Heart left ventricle (tissue), 16 donors: Measurements from ENCODE around the gene VASN. TPM values are rescaled to one million over a fixed set of nuclear protein-coding genes. Genes with fewer than 3 reads are reported as not detected.
A peak's percentile ranks its signal among the peaks of the same experiment; 100 is the strongest.

Experiments
- ATAC-seq, 4 donors: fragments of 200-7000 bp; cut with Tn5 transposase; one replicate each; pipeline ENCODE4 v1.9.1; 2020 to 2022; ENCODE audit warnings: moderate library complexity in 4 of 4, mild to moderate bottlenecking in 3 of 4, moderate number of reproducible peaks in 1 of 4
- DNase-seq, 5 donors: peaks; one replicate each; pipeline ENCODE4 v3.0.0-alpha.2; 2020
- H3K27ac ChIP-seq, 12 donors: fragments of 200-600 bp; sonication (generic) in 4 of 12; one replicate each; pipeline versions ENCODE4 v1.5.0 to v1.8.0; 2016 to 2022; ENCODE audit warnings: mild to moderate bottlenecking in 2 of 12
- H3K27me3 ChIP-seq, 9 donors: fragments of 200-600 bp; sonication (generic) in 2 of 9; one replicate each; pipeline versions ENCODE4 v1.5.1 to v1.8.0; 2016 to 2022; ENCODE audit warnings: mild to moderate bottlenecking in 3 of 9
- H3K36me3 ChIP-seq, 9 donors: fragments of 200-600 bp; sonication (generic) in 2 of 9; one replicate each; pipeline versions ENCODE4 v1.5.0 to v1.8.0; 2018 to 2022; ENCODE audit warnings: mild to moderate bottlenecking in 2 of 9
- H3K4me1 ChIP-seq, 12 donors: fragments of 200-600 bp; sonication (generic) in 4 of 12; one replicate each; pipeline versions ENCODE4 v1.5.0 to v1.8.0; 2016 to 2022; ENCODE audit warnings: mild to moderate bottlenecking in 3 of 12
- H3K4me3 ChIP-seq, 12 donors: fragments of 200-600 bp; sonication (generic) in 4 of 12; one replicate each; pipeline versions ENCODE4 v1.5.0 to v1.8.0; 2017 to 2022; ENCODE audit warnings: mild to moderate bottlenecking in 9 of 12, moderate library complexity in 4 of 12
- H3K9me3 ChIP-seq, 12 donors: fragments of 200-600 bp; sonication (generic) in 4 of 12; one replicate each; pipeline versions ENCODE4 v1.5.0 to v1.8.0; 2016 to 2022; ENCODE audit warnings: mild to moderate bottlenecking in 1 of 12
- POLR2A ChIP-seq, 2 donors: fragments of 450-650 bp; IDR thresholded peaks; one replicate each; pipeline ENCODE4 v1.6.1; 2017; ENCODE audit warnings: antibody characterized with exemption in 2 of 2, mild to moderate bottlenecking in 2 of 2, moderate library complexity in 2 of 2
- WGBS, 4 donors: extraction: QIAGEN DNeasy Blood & Tissue Kit in 2 of 4; methylation state at CpG; one replicate each; pipeline versions ENCODE4 v1.1.5 to v1.1.7; 2013 to 2018; 5-methylcytosine and 5-hydroxymethylcytosine counted together
- intact Hi-C, 10 donors: fragments of 100-400 bp; cut with DNase I; formaldehyde crosslinking; loops; one replicate each; pipeline versions ENCODE4 v1.11.1 to v1.14.2; 2022
- polyA plus RNA-seq, 2 donors: library from polyadenylated mRNA; stranded (reverse); fragments of 200-250 nt; gene quantifications; one replicate each; pipeline ENCODE4 v1.2.3, GENCODE V29; 2013
- total RNA-seq, 9 donors: library from RNA; depleted of rRNA in 2 of 9; stranded (reverse); fragments of >200 nt in 2 of 9; fragmentation: NEBNext Ultra II Directional in 3 of 9; extraction: Animal tissue kit (Norgen Biotek cat#: 25700) in 3 of 9; gene quantifications; one replicate each; pipeline versions ENCODE4 v1.1.0 to v1.2.4, GENCODE V29; 2016 to 2023
- TF ChIP-seq, protein P1 (sequence below), 12 donors: fragments of 200-600 bp; sonication (generic) in 4 of 12; IDR thresholded peaks; one replicate each; pipeline versions ENCODE4 v1.5.0 to v1.8.0; 2018 to 2022; ENCODE audit warnings: antibody characterized with exemption in 12 of 12, mild to moderate bottlenecking in 5 of 12
- donor health status: ischemic (EF 13 %, LVEDD 7.1; RV severe dilation, severe dysfunction).
- donor health status: healthy with polysubstance abuse.
- donor health status: DM: no; HTN: yes; CAD: no.
- donor health status: DM: no; HTN: no; CAD: no.
- donor health status: ischemic (EF 25% LVEDD 6.9; RV normal size, moderate dysfunction).
- donor health status: ischemic (EF 25% LVEDD 5.7; RV mildly dilated, moderate dysfunction).
- donor health status: healthy.
- donor health status: DM: yes; HTN: yes; CAD: no.
- donor health status: ischemic (EF 35%, LVEDD 5.7; RV mildly dilated, moderate dysfunction).
- donor health status: nonischemic (EF 11% LVEDD 7.7; RV severe dilation, severe dysfunction).
- donor health status: DM: yes; HTN: yes; CAD: no.
- donor health status: PGD.
- donor health status: ischemic (EF 29% LVEDD 5.4; RV normal size, mild dysfunction).
- donor health status: nonischemic (EF 23%, LVEDD 6.1; RV moderate dilation, normal function).

The VASN gene
- total and polyA plus RNA-seq, 11 donors: 3.8 to 20.0 (median 6.2) TPM

DNA sequence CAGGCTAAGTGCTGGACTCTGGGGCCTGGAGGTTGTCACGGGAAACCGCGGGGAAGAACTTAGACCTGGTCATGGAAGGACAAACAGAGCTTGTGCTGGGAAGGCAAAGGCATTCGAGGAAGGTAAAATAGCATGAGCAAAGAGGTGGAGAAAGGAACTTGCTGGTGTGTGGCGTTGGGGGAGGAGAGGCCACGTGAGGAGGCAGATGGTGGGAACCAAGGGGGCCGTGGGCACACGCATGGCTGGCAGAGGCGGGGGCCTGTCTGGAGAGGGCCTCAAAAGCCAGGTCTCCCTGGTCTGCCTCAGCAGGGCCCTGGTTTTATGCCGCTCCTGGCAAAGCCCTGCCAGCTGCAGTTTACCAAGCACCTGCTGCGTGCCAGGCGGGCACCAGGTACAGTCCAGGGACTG lies 29.4 kb downstream of the VASN start:
- Histone ChIP-seq H3K36me3 (peaks cover 0 to 93% (median 25%) of the 10 kb centered on the region in 9 donors), H3K27me3 (no peaks in the 10 kb centered on the region), H3K27ac (no peak overlapping the region), H3K9me3 (no peaks in the 10 kb centered on the region), H3K4me1 (peaks cover 0 to 9% (median 4%) of the 10 kb centered on the region in 12 donors), H3K4me3 (no peak overlapping the region)
- intact Hi-C loops: loop anchor here in 8 of 10 donors (2.0 to 10.0 kb wide), 9 partner anchors 40 to 199 kb away; no protein-coding TSS in a partner anchor
- ATAC-seq: no peak
- no peak for TF ChIP-seq POLR2A (IDR thresholded peaks at IDR 0.05)
- TF ChIP-seq, protein P1, sequence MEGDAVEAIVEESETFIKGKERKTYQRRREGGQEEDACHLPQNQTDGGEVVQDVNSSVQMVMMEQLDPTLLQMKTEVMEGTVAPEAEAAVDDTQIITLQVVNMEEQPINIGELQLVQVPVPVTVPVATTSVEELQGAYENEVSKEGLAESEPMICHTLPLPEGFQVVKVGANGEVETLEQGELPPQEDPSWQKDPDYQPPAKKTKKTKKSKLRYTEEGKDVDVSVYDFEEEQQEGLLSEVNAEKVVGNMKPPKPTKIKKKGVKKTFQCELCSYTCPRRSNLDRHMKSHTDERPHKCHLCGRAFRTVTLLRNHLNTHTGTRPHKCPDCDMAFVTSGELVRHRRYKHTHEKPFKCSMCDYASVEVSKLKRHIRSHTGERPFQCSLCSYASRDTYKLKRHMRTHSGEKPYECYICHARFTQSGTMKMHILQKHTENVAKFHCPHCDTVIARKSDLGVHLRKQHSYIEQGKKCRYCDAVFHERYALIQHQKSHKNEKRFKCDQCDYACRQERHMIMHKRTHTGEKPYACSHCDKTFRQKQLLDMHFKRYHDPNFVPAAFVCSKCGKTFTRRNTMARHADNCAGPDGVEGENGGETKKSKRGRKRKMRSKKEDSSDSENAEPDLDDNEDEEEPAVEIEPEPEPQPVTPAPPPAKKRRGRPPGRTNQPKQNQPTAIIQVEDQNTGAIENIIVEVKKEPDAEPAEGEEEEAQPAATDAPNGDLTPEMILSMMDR (IDR thresholded peaks at IDR 0.05): no peak
- DNase-seq: no peak
- WGBS, 4 donors: 93 to 94% (median 93%) methylated on average over 12 of the region's 12 CpGs

DNA sequence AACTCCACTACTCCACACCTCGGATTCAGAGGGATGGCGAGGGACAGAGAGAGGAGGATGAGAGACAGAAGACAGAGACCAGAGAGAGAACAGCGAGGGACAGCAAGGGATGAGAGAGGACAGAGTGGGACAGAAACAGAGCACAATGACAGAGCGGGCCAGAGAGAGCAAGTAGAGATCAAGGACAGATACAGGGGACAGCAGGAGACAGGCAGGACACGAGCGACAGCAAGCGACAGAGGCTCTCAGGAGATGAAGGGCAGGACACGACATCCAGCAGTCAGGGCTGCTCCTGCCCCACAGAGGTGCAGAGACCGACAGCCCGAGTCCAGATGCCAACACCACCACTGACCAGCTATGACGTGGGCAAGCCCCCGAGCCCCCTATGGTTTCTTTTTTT lies 29.9 kb downstream of the VASN start:
- peaks cover 0 to 9% (median 4%) of the 10 kb centered on the region in 12 donors for H3K4me1 ChIP-seq
- 92 to 98% (median 96%) methylated on average over 12 of the region's 12 CpGs for WGBS, 4 donors
- no peak overlapping the region for H3K4me3 ChIP-seq
- H3K27ac ChIP-seq: no peak overlapping the region
- no peaks in the 10 kb centered on the region for H3K27me3 ChIP-seq
- H3K9me3 ChIP-seq: no peaks in the 10 kb centered on the region
- ATAC-seq: no peak
- TF ChIP-seq POLR2A (IDR thresholded peaks at IDR 0.05): no peak
- TF ChIP-seq, protein P1 (IDR thresholded peaks at IDR 0.05): no peak
- DNase-seq: no peak
- intact Hi-C loops: loop anchor here in 8 of 10 donors (2.0 to 10.0 kb wide), 9 partner anchors 41 to 199 kb away; no protein-coding TSS in a partner anchor
- peaks cover 0 to 93% (median 29%) of the 10 kb centered on the region in 9 donors for H3K36me3 ChIP-seq

DNA sequence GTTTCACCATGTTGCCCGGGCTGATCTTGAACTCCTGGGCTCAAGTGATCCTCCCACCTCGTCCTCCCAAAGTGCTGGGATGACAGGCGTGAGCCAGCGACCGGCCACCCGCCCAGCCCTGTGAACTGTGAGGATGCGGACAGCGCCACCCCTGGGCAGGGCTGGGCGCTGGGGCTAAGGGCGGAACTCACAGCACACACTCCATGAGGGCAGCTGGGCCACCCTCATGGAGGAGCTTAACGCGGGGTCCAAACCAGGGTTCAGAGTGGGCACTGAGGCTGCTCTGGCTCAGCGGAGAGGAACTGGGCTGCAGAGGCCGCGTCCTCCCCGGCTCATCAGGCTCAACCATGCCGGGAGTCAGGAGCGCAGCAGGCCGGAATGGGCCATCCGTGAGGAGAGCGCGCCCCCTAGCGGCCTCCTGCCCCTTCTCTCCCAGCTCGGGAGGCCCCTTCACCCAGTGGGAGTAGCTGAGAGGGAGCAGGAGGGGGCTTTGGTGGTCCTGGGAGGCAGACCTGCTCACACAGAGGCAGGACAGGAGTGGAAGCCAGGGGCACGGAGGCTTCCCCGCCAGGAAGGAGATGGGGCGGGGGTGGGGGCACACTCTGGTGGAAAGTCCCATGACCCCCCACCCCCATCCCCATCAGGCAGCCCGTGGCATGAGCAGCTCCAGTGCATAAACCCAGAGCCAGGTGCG lies 30.9 kb downstream of the VASN start:
- Histone ChIP-seq H3K27ac (peak overlapping the region in 1 of 12 donors; percentile 27), H3K9me3 (no peaks in the 10 kb centered on the region), H3K4me1 (peaks cover 0 to 9% (median 4%) of the 10 kb centered on the region in 12 donors), H3K36me3 (peaks cover 0 to 94% (median 40%) of the 10 kb centered on the region in 9 donors), H3K4me3 (peak overlapping the region in 3 of 12 donors; percentile 2 to 31 (median 17)), H3K27me3 (no peaks in the 10 kb centered on the region)
- TF ChIP-seq, protein P1 (IDR thresholded peaks at IDR 0.05): peak; percentile 82 to 94 (median 90)
- TF ChIP-seq POLR2A (IDR thresholded peaks at IDR 0.05): no peak
- peak; percentile 77 to 96 (median 94) for ATAC-seq
- intact Hi-C loops: loop anchor here (1.0 to 10.0 kb wide), 11 partner anchors 43 to 200 kb away; no protein-coding TSS in a partner anchor
- DNase-seq: peak; percentile 80 to 92 (median 84)
- 24 to 47% (median 31%) methylated on average over 10 to 29 of the region's 29 CpGs for WGBS, 4 donors
